ENCODE data around the gene PNKD. TPM values are rescaled to one million over a fixed set of nuclear protein-coding genes. Genes with fewer than 3 reads are reported as not detected.

PNKD gene
- total RNA-seq, 1 donor from 2014 or later, result 58.4 TPM

DNA sequence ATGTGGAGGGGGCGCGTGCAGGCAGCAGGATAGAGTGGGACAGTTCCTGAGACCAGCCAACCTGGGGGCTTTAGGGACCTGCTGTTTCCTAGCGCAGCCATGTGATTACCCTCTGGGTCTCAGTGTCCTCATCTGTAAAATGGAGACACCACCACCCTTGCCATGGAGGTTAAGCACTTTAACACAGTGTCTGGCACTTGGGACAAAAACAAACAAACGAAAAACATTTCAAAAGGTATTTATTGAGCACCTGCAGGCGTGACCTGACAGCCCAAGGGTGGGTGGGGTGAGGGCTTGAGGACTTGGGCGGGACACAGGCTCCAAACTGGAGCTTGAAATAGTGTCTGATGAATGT is 124.7 kb downstream of the PNKD start:
- Mint-ChIP-seq H3K4me1 (ENCODE audit: unreplicated experiment) (peaks cover 17% of the 10 kb centered on the region), H3K9me3 (no peaks in the 10 kb centered on the region), H3K27me3 (peaks cover 18% of the 10 kb centered on the region), H3K36me3 (no peaks in the 10 kb centered on the region), H3K27ac (no peak overlapping the region), H3K4me3 (no peak overlapping the region)
- DNase-seq (ENCODE audit: extremely low spot score, unreplicated experiment), result no peak
- TF ChIP-seq, protein P1, sequence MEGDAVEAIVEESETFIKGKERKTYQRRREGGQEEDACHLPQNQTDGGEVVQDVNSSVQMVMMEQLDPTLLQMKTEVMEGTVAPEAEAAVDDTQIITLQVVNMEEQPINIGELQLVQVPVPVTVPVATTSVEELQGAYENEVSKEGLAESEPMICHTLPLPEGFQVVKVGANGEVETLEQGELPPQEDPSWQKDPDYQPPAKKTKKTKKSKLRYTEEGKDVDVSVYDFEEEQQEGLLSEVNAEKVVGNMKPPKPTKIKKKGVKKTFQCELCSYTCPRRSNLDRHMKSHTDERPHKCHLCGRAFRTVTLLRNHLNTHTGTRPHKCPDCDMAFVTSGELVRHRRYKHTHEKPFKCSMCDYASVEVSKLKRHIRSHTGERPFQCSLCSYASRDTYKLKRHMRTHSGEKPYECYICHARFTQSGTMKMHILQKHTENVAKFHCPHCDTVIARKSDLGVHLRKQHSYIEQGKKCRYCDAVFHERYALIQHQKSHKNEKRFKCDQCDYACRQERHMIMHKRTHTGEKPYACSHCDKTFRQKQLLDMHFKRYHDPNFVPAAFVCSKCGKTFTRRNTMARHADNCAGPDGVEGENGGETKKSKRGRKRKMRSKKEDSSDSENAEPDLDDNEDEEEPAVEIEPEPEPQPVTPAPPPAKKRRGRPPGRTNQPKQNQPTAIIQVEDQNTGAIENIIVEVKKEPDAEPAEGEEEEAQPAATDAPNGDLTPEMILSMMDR (conservative IDR thresholded peaks at IDR 0.05), result no peak

DNA sequence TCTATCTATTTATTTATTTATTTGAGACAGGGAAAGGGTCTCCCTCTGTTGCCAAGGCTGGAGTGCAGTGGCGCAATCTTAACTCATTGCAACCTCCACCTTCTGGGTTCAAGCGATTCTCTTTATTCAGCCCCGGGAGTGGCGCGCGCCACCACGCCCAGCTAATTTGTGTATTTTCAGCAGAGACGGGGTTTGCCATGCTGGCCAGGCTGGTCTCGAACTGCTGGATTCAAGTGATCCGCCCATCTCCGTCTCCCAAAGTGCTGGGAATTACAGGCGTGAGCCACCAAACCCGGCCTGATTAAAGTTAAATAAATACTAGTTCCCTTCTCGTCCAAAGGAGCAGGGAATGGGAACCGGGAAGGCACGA is 125.1 kb downstream of the PNKD start:
- no peaks in the 10 kb centered on the region for H3K36me3 Mint-ChIP-seq
- H3K4me1 Mint-ChIP-seq (ENCODE audit: unreplicated experiment), result peaks cover 17% of the 10 kb centered on the region
- H3K27ac Mint-ChIP-seq, result peak overlapping the region; percentile 99
- H3K9me3 Mint-ChIP-seq, result no peaks in the 10 kb centered on the region
- peak overlapping the region; percentile 95 for H3K4me3 Mint-ChIP-seq
- TF ChIP-seq, protein P1 (conservative IDR thresholded peaks at IDR 0.05), result no peak
- DNase-seq (ENCODE audit: extremely low spot score, unreplicated experiment), result no peak
- H3K27me3 Mint-ChIP-seq, result peaks cover 18% of the 10 kb centered on the region

DNA sequence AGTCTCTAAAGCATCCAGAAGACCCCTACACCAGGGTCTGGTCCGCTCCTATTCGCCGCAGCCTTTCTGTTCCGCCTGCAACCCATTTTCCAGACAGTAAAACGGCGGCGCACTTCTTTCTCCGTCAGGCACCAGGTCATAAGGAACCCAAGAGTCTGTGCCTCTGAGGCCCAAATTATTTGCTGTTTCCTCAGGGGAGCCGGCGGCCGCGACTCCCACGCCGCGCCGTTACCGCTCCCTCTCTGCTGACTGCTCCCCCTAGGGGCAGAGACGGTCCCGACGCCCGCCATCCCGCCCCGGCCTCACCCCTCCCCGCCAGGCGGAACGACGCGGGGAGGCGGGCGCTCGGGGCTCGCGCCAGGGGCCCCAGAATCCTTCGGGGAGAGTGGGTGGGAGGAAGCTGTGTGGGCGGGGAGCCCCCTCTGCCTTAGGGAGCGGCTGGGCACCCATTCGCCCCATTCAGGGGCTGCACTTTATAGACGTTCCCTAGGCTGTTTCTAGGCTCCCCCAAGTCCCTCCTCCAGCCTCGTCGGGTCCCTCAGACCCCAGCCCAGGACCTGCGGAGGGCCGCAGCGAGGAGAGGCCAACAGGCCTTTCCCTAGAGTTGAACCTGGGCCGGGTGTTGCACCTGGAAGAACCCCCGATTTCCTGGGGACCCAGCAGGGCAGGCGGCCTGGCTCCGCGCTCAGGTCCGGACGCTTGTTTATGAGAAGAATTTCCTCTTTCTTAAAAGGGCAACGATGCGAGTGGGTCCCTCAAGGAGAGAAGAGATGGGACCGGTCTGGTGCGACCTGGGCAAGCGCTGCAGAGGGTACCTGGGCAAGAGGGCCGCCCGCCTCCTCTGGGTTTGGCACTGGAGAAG is 125.7 kb downstream of the PNKD start:
- DNase-seq (ENCODE audit: extremely low spot score, unreplicated experiment), result peak; percentile 95
- Mint-ChIP-seq H3K27ac (peak overlapping the region; percentile 99), H3K4me1 (ENCODE audit: unreplicated experiment) (peaks cover 17% of the 10 kb centered on the region), H3K9me3 (no peaks in the 10 kb centered on the region), H3K27me3 (peaks cover 18% of the 10 kb centered on the region), H3K4me3 (peak overlapping the region; percentile 95), H3K36me3 (no peaks in the 10 kb centered on the region)
- TF ChIP-seq, protein P1 (conservative IDR thresholded peaks at IDR 0.05), result peak; percentile 99

Small RNAs within 50 kb of the gene (microRNA-seq; reads per million reads assigned to microRNA genes)
- gene MIR6513, result 6.6 reads per million, percentile 25 among the genes with 10 or more reads in this experiment
- not detected for gene MIR6810

Other genes starting within 250 kb of the PNKD start
- gene RUFY4, start 201.3 kb upstream of the PNKD start, total RNA-seq (ENCODE audit: low replicate concordance), result not detected in 2 replicates
- gene CXCR2, start 144.5 kb upstream of the PNKD start, total RNA-seq (ENCODE audit: low replicate concordance), result not detected in 2 replicates
- gene CXCR1, start 103.6 kb upstream of the PNKD start, total RNA-seq (ENCODE audit: low replicate concordance), result not detected in 2 replicates
- gene ARPC2, start 53.3 kb upstream of the PNKD start, total RNA-seq (ENCODE audit: low replicate concordance), result 211 and 384 TPM in 2 replicates
- gene GPBAR1, start 9.5 kb upstream of the PNKD start, total RNA-seq (ENCODE audit: low replicate concordance), result 2.1 and 5.7 TPM in 2 replicates
- gene AAMP, start 382 bp upstream of the PNKD start, total RNA-seq (ENCODE audit: low replicate concordance), result 82.2 and 97.8 TPM in 2 replicates
- gene TMBIM1, start 22.0 kb downstream of the PNKD start, total RNA-seq (ENCODE audit: low replicate concordance), result 94.5 and 303 TPM in 2 replicates
- 0.21 and 4.1 TPM in 2 replicates for gene CATIP, start 86.3 kb downstream of the PNKD start, total RNA-seq (ENCODE audit: low replicate concordance)
- 0.39 and 0.64 TPM in 2 replicates for gene SLC11A1, start 111.8 kb downstream of the PNKD start, total RNA-seq (ENCODE audit: low replicate concordance)
- 96.4 and 112 TPM in 2 replicates for gene CTDSP1, start 129.3 kb downstream of the PNKD start, total RNA-seq (ENCODE audit: low replicate concordance)
- 64.6 and 142 TPM in 2 replicates for gene VIL1, start 148.6 kb downstream of the PNKD start, total RNA-seq (ENCODE audit: low replicate concordance)

Measured in type B pancreatic cell (in vitro differentiated cells).